HG03460 (cell line): ENCODE results near the gene SETBP1.

Experiments
- ATAC-seq: cut with Tn5 transposase; IDR thresholded peaks from one replicate; pipeline ENCODE4 v1.9.1; 2021; ENCODE audit not compliant: unreplicated experiment

Gene SETBP1

DNA sequence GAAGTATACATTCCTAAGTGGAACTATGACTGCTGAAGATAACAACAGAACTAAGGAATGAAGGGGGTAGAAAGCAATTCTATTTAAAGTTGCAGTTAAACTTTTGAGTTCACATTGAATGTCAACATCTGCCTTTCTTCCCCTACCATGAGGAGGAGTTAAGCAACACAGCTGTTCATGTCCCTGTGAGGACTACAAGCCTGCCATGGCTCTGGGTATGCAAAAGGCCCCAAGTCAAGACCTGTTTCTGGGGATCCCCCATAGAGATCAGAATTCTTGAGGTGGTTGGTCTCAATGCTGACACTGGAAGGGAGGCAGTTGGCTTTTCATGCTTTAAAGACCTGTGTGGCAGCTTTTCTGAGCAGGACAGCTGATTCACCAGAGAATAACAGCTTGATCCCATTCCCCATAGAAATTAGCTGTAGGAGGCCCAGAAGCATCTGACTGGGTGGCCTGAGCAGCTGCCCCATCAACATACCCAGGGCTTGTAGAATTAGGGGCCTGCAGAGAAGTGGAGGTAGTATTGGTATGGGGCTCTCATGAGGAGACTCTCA is 131.0 kb downstream of the SETBP1 start:
- ATAC-seq: no peak

DNA sequence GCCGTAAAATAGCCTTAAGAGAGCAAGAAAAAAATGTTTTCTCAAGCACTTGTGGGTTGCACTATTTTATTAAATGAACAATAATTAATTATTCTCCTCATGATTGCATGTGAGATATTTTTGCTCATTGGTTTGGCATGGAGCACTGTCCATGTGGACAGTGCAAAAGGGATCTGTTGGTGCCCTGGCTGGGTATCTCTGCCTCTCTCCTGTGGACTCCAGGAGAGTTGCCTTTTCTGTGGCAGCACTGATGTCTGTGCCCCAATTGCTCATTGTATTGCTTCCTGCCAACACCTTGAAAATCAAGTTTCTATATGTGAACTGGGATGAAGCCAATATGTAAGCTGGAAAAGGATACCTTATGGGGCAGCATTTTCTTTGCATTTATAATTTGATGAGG is 131.7 kb downstream of the SETBP1 start:
- ATAC-seq: no peak

- no peak for ATAC-seq
Observed at GRCh38 chr18:44813586-44813985, 132.9 kb downstream of the SETBP1 start.

DNA sequence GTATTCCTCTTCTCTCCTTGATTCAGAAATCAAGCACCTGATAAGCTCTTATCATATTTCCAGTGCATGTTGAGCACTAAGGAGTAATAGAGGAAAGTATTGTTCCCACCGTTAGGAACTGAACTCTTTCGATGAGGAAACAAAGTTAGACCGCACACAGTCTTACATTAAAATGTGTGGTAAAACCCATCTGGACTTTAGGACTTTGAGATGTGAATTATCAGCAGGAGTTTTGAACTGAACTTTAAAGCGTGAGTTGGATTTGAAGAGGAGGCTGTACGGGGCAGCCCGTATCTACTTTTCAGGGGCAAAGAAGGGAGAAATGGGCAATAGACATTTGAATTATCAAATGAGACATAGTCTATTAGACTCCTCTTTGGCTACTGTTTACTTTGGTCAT is 134.4 kb downstream of the SETBP1 start:
- no peak for ATAC-seq

DNA sequence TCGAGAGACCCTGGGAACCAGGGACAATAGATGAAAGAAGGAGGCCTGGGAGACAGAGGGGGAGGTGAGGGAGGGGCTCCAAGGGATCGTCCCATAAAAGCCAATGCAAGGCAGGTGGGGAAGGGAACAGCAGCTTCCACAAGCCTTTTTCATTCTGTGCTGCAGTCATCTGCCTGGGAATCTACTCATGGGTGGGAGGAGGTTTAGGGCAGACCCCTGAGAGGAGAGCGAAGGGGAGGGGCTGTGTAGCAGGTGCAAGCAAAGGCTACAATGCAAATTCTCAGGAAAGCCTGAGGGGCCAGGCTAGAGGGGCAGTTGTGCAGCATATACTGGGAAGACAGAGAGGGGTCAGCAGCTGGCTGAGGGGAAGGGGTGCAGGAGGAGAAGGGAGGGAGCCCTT is 135.4 kb downstream of the SETBP1 start:
- no peak for ATAC-seq

DNA sequence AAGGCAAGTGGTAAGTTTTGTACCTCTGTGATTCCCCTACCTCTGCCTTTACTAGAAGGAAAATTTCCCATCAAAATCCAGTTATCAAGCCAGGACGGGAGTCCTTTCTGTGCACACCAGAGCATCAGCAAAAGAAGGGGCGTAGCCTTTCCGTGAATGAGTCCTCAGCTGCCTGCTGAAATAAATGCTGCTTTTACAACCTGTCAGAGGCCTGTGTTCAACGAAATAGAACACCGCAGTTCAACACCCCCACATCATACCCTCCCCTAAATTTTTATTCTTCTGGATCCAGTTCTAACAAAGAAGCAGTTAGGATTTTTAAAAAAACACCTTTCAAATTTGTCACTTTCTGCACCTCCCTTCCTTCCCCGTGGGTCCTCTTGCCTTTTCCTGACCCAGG is 135.8 kb downstream of the SETBP1 start:
- ATAC-seq: no peak

- no peak for ATAC-seq
Observed at GRCh38 chr18:44817831-44818473, 137.3 kb downstream of the SETBP1 start.

DNA sequence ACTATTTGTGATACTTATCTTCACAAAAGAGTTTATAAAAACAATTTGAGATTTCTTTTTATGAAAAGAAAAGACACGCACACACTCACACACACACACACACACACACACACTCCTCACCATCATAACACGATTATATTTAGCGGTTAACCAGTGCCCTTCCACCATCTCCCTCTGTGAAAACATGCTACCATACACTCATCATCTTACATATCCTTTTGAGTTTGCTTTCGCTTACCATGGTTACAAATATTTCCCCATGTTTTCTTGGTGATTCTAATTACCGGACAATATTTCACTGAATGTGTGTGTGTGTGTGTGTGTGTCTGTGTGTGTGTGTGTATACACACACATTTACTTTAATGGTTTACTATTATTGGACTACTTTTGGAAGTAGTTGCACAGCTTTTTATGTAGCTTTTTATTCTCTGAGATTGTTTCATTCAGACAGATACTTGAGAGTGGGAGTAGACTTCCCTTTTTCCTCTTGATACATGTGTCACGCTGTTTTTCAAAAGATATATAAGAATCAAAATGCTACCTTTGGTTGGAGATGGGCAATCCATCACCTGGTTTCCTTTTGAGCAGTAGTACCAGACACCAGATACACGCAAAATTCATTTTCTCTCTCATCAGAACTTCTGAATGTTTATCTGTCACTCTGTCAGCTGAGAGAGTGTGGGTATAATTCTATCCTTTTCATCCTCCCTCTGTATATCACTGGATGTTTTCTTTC is 138.1 kb downstream of the SETBP1 start:
- ATAC-seq: no peak

GRCh38 chr18:44819944-44820510 is 139.3 kb downstream of the SETBP1 start:
- no peak for ATAC-seq

GRCh38 chr18:44821924-44822323 is 141.2 kb downstream of the SETBP1 start:
- no peak for ATAC-seq

GRCh38 chr18:44823286-44823685 is 142.6 kb downstream of the SETBP1 start:
- ATAC-seq: no peak

- ATAC-seq: no peak
Observed at GRCh38 chr18:44823782-44824181, 143.1 kb downstream of the SETBP1 start.

- no peak for ATAC-seq
Observed at GRCh38 chr18:44824884-44825283, 144.2 kb downstream of the SETBP1 start.

DNA sequence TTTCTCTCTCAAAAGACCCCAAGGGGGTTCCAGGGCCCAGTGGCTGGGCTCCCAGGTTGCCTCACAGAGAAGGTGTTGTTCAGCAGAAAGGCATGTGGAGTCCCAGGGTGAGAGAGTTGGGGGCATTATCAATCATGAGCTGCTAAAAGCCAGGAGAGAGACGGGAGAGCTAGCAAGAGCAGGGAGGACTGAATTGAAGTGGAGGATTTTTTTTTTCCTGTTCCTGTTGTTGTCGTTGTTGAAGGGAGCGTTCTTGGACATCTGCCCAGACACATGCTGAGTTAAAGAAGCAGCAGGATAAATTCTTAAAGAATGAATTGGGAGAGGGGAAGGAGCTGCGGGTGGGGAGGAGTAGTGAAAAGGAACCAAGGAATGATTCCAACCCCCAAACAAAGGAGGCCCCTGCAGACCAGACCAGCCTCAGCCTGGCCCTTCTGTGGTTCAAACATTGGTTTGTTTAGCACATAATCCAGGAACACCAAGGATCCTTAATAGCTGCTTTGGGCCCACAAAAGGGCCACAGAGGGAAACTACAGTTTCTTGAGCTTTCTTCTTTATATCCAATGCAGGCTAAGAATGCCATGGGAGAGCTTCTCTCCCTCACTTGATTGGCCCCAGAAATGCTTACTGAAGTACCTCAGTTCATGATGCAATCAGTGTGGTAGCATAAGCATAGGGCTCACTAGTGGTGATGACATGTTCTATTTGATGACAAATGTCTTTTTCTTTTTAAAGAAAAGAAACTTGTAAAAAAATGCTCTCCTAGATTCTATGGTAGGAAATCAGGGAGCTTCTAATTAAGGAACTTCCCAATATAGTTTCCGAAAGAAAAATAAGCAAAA is 146.0 kb downstream of the SETBP1 start:
- ATAC-seq: no peak

DNA sequence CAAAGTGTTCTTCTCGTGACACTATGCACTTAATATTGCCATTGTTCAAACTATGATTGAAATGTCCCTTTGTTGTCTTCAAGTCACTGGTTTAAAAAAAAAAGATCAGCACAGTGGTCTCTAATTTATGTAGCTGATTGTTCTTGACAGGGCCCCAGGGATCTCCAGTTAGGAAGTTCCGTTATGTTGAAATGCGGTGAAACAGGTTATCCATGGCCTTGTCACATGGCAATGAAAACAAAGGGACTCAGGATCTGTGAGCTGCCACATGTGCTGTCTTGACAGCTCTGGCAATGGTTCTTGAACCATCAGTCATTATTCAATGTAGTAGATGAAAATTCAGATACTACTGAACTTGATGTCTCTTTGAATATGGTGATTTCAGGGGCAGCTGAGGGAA is 147.4 kb downstream of the SETBP1 start:
- no peak for ATAC-seq

DNA sequence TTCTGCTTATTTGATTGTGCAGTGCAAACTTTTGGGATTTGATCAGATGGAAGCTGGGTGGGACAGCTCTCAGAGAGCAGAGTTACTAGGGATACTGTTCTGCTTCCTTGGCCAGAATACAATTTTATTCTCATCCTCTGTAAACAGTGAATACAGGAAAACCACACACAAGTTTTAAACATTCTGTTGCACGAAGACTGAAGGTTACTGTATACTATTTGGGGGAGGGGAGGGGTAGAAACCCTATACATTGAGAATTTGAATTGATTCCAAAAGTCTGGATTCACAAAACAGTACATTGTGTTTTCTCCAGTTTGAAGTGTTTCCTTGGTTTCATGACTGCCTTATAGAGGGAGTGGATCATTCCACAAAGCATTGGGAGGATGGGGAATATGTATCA is 149.9 kb downstream of the SETBP1 start:
- ATAC-seq: no peak

DNA sequence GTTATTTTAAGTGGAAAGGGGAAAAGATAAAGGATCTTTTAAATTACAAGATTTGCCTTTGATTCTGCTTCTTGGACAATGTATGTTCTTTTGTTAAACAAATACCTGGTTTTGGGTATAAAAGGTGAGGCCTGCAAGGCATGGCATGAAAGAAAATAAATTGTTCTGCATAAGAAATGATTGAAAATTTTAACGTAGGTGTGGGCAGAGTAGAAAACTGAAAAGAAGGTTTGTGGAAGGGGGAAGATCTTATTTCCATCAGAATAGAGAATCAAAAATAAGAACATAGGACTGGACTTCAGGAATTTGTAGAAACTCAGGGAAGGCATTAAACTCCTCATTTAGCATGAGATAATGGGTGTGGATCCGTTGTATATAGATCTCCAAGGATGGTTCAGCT is 153.1 kb downstream of the SETBP1 start:
- no peak for ATAC-seq

GRCh38 chr18:44834867-44835469 is 154.3 kb downstream of the SETBP1 start:
- no peak for ATAC-seq

DNA sequence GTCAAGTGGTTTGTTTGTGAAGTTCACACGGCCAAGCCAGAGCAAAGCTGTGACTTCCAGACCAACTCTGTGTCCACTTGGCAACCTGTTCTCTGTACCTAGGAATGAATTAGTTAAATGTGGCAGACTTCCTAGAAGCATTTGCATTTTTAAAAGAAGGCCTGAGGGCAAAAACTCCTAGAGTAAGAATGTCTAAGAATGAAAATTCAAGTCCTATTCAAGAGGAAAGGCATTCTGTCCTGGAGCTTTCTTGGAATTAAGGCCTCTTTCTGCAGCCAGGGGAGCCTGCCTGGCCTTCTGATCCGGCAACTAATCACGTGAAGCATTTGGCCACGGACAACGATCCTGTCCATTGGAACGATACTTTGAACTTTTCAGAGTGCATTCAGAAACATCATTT is 155.0 kb downstream of the SETBP1 start:
- ATAC-seq: no peak

DNA sequence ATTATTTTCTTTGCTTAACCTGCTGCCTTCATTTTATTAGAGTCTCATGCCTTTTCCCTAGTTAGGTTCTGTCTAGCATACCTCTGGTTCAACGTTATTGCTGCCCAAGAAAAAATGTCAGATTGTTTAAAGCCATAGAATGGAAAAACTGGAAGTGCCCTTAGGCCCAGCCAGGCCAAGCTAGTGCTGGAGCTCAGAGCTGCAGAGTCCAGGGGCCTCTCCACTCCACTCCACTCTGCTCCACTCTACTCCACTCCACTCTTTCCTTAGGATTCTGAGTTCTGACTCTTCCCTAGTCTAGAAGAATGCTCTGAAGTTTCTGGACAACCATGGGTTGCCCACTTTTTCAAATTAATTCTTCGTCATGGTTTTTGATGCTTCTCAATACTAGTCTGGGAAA is 155.6 kb downstream of the SETBP1 start:
- no peak for ATAC-seq
